GM12865 (cell line): ENCODE data around the gene PRDM16.

Experiments
- DNase-seq: peaks from one replicate; pipeline ENCODE4 v3.0.0; 2010; ENCODE audit warnings: low read depth
- H3K4me3 ChIP-seq: 2 replicates; pipeline ENCODE4 v1.5.1; 2011; ENCODE audit warnings: mild to moderate bottlenecking, low read depth, low read length, control low read depth
- TF ChIP-seq, protein P1 (sequence below): IDR thresholded peaks from 2 replicates; pipeline ENCODE4 v1.5.1; 2011; ENCODE audit warnings: low read length, control low read depth, low read depth, inconsistent platforms; ENCODE audit not compliant: insufficient read depth; ENCODE audit errors: missing control alignments

PRDM16 gene

DNA sequence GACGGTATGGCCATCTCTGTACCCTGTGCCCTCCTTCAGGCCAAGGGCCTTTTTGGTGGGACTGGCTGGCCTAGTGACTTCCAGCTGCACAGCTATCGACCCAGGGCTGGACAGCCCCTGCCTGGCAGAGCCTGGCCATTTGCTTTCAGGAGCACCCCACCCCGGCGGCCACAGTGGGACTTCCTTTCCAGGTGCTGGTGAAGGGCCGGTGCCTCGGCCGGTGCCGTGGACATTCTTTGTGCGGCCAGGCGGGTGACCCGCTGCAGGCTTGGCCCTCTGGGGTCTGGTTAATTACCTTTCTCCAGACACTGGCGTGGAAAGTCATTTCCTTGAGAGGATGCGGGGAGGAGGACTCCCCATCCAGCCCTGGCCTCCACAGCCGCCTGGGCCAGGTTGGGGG, 50.1 kb downstream of the PRDM16 start:
- no peak for DNase-seq
- TF ChIP-seq, protein P1, sequence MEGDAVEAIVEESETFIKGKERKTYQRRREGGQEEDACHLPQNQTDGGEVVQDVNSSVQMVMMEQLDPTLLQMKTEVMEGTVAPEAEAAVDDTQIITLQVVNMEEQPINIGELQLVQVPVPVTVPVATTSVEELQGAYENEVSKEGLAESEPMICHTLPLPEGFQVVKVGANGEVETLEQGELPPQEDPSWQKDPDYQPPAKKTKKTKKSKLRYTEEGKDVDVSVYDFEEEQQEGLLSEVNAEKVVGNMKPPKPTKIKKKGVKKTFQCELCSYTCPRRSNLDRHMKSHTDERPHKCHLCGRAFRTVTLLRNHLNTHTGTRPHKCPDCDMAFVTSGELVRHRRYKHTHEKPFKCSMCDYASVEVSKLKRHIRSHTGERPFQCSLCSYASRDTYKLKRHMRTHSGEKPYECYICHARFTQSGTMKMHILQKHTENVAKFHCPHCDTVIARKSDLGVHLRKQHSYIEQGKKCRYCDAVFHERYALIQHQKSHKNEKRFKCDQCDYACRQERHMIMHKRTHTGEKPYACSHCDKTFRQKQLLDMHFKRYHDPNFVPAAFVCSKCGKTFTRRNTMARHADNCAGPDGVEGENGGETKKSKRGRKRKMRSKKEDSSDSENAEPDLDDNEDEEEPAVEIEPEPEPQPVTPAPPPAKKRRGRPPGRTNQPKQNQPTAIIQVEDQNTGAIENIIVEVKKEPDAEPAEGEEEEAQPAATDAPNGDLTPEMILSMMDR: no peak

DNA sequence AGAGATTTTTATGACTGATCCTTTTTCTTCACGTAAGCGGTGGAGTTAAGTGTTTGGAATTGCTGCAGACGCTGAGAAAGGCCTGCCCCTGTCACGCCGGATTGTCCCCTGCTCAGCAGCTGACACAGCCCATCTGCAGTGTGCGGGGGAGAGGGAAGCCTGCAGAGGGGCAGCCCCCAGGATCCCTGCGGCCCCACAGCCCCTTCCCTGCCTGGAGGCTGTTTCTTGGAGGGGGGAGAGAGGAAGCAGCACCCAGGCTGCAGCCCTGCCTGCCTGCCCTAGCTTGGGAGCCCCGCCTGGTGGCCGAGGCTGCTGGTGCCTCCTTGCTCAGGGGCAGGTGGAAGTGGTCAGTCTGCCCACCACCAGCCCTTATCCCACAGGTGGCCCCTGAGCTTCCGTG, 50.7 kb downstream of the PRDM16 start:
- TF ChIP-seq, protein P1: no peak
- no peak overlapping the region for H3K4me3 ChIP-seq
- no peak for DNase-seq

More for the DNA sequence above, 50.1 kb downstream of the PRDM16 start:
- H3K4me3 ChIP-seq: no peak overlapping the region

DNA sequence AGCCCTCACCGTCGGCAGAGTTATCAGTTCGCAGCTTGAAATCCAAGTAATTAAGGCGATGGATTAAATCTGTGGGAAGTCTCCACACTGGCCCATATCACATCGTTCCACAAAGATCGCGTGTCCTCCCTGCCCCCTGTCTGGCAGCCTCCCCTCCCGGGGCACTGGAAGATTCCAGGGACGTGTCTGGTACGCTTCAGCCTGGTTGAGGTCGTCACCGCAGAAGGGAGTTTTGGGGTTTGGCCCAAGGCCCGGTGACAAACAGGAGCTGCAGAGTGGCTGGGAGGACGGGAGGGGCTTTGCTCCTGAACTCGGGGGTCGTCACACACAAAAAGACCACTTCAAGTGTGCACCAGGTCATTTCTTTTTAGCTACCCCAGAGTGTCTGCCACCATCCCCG, 51.1 kb downstream of the PRDM16 start:
- TF ChIP-seq, protein P1: no peak
- DNase-seq: no peak
- no peak overlapping the region for H3K4me3 ChIP-seq

DNA sequence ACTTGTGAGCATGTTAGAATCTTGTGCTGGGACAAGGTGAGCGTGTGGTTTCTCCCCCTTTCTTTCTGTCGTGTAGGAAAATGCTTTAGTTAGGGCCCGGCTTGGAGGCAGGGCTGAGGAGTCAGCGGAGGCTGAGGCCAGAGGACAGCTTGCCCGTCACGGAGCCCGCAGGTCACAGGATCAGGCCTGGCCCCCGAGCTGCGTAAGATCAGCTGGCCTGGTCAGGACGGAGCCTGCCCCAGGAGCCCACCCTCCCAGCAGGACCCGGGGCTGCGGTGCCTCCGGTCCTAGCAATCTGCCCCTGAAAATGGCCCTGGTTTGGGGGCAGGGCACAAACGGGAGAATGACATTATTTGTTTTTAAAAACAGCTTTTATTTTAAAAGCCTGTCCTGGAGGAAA, 52.0 kb downstream of the PRDM16 start:
- no peak for DNase-seq
- no peak overlapping the region for H3K4me3 ChIP-seq
- TF ChIP-seq, protein P1: no peak

DNA sequence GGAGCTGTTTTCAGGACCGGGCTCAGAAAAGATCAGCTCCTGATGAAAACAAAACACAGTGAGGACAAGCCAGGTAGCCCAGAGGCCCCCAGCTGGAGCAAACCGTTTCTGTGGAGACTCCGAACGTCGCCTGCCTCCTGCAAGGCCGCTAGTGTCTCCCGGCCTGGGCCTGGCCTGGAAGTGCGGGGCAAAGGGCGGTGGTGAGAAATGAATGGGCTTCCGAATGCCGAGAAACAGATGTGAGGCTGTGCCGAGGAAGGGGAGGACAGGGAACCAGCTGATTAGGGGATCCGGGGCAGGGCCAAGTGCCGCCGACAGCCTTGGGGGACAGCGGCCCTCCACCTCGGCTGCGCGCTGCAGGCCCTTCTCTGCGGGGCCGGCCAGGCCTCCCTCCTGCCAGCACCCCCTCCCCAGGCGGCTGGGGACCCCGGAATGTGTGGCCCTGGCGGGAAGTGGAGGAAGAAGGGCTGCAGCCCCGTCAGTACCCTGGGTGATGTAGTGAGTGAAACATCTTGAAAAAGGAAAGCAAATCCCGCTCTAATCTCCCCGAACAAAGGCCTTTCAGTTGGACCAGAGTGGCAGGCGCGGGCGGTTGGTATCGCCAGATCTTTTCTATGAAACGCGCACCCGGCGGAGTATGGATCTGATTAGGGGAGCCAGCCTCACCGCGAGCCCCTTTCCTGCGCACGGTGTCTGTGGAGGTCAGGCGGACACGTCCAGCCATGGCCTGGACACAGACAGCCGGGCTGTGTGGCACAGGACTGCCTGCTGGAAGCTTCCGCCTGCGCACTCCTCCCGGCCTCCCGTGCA, 52.6 kb downstream of the PRDM16 start:
- H3K4me3 ChIP-seq: no peak overlapping the region
- TF ChIP-seq, protein P1: no peak
- no peak for DNase-seq

DNA sequence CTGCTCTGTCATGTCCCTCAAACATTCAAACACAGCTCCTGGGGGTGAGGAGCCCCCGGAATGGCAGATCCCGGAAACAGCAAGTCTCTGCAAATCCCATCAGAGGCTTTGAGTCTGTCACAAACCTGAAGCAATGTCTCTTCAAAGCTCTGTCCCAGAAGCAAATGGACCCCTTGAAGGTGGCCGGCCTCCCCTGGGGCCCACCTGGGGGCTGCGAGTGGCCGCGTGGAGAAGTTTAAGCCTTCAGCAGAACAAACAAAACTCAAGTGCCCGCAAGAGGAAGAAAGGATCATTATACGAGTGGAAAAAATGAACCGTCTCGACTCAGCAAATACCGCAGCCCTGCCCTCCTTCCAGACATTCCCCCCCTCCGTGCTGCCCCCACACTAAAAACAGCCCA, 53.3 kb downstream of the PRDM16 start:
- TF ChIP-seq, protein P1: no peak
- no peak overlapping the region for H3K4me3 ChIP-seq
- DNase-seq: no peak

DNA sequence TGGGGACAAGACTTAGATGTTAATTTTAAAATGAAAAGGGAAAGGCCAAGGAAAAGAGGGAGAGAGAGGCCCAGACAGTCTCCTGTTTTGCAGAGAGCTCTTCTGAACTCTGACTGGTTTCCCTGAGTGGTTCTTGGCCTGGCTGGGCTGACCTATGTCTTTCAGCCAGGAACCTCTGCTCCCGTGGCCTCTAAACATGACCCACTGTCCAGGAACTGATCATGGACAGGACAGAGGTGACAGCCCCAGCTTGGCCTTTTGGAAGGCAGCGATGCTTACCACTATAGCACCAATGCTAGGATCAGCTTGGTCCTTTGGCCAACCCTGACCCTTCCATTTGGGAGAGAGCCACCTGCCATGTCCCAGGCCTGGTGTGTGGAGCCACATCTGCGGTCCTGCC, 55.2 kb downstream of the PRDM16 start:
- no peak overlapping the region for H3K4me3 ChIP-seq
- no peak for DNase-seq
- TF ChIP-seq, protein P1: no peak
